B cell (primary cell): ENCODE measurements around the gene HP1BP3.

Experiments used
- EZH2 ChIP-seq: IDR thresholded peaks from 2 replicates; pipeline ENCODE4 v1.6.1; 2012; ENCODE audit warnings: borderline replicate concordance, low read depth, mild to moderate bottlenecking, moderate library complexity, low read length; ENCODE audit not compliant: insufficient read depth, poor library complexity, severe bottlenecking
- TF ChIP-seq, protein P1 (sequence below): fragments of 200-600 bp; IDR thresholded peaks from one replicate; pipeline ENCODE4 v1.8.0; 2022; ENCODE audit warnings: antibody characterized with exemption, mild to moderate bottlenecking

DNA sequence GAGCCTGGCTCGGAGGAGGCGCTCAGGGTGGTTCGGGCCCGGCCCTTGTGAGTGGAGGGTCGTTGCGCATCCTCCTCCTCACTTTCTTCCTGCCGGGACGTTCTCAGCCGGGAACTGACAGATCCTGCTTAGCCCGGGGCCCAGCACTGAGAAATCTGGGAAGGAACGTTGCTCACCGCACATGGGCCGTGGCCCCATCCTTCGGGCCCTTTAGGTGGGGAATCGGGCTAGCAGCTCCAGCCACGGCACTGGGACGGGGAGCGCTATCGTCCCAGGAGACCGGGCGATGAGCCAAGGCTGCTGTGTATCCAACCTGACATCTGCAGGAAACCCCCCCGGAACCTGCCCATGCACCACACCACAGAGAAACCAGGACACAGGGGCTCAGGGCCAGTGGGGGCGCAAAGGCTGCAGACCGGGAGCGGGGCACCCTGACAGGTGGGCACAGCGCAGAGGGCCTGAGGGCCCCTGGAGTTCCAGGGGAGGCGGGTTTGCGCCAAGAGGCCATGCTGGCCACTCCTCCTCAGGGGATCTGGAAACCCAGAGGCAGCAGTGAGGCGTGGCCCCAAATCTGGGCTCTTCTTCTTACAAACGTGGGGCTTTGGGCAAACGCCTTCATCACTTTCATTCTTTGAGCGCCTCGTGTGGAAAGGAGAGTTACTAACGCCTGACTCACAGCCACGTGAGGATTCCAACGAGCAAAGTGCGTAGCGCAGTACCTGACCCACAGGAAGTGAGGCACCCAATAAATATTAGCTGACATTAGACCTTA, 54.3 kb downstream of the HP1BP3 start, which contains the start of gene SH2D5:
- TF ChIP-seq, protein P1, sequence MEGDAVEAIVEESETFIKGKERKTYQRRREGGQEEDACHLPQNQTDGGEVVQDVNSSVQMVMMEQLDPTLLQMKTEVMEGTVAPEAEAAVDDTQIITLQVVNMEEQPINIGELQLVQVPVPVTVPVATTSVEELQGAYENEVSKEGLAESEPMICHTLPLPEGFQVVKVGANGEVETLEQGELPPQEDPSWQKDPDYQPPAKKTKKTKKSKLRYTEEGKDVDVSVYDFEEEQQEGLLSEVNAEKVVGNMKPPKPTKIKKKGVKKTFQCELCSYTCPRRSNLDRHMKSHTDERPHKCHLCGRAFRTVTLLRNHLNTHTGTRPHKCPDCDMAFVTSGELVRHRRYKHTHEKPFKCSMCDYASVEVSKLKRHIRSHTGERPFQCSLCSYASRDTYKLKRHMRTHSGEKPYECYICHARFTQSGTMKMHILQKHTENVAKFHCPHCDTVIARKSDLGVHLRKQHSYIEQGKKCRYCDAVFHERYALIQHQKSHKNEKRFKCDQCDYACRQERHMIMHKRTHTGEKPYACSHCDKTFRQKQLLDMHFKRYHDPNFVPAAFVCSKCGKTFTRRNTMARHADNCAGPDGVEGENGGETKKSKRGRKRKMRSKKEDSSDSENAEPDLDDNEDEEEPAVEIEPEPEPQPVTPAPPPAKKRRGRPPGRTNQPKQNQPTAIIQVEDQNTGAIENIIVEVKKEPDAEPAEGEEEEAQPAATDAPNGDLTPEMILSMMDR: peak; percentile 62
- no peak for TF ChIP-seq EZH2
